ENCODE measurements around the gene TIPARP. TPM values are rescaled to one million over a fixed set of nuclear protein-coding genes. Genes with fewer than 3 reads are reported as not detected.
A peak's percentile ranks its signal among the peaks of the same experiment; 100 is the strongest.

TIPARP gene
- total RNA-seq, 4 donors from 2014 or later, result 49.8 to 144 (median 72.6) TPM

DNA sequence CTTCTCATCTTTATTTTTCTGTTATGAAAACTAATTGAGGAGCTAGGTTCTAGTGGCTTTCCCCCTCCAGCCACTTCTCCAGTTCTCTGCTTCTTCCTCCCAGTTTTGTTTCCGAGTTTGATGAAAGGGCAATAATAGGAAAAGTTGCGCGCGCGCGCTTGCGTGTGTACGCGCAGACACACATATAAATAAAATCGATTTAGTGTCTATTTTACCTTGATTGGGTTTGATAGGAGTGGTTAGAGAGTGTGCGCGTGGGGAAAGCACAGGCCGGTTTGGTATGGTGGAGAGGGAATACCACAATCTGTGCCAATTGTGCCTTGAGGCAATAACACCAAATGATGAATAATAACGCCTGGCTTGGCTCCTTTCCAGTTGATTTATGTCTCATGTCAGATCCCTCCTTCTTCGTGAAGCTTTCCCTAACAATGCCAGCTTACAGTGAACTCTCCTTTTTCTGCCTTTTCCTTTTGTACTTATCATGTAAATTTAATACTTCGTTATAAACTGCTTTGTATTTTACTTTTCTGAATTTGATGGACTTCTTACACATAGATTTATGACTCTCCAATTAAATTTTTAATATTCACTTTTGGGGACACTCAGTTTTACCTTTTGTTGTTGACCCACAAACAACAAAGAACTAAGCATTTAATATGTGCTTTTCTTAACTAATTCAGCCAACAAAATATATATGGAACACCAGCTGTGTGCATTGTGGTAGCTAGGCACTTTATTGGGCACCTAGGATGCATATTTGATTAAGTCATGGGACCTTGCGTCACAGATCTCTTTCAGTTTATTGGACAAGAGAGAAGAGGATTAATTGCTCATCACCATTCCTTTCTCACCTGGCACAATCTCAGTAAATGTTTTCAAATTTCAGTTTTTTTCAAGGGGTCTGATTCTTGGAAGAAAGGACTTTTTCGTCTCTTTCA, 1.7 kb downstream of the TIPARP start:
- Histone ChIP-seq H3K4me1 (peaks cover 7 to 55% (median 14%) of the 10 kb centered on the region in 3 donors), H3K9me3 (no peaks in the 10 kb centered on the region), H3K27ac (peak overlapping the region; percentile 88 to 97 (median 95)), H3K36me3 (peaks cover 0 to 30% of the 10 kb centered on the region in 2 donors), H3K27me3 (no peaks in the 10 kb centered on the region), H3K4me3 (peak overlapping the region; percentile 80 to 84)
- TF ChIP-seq, protein P1, sequence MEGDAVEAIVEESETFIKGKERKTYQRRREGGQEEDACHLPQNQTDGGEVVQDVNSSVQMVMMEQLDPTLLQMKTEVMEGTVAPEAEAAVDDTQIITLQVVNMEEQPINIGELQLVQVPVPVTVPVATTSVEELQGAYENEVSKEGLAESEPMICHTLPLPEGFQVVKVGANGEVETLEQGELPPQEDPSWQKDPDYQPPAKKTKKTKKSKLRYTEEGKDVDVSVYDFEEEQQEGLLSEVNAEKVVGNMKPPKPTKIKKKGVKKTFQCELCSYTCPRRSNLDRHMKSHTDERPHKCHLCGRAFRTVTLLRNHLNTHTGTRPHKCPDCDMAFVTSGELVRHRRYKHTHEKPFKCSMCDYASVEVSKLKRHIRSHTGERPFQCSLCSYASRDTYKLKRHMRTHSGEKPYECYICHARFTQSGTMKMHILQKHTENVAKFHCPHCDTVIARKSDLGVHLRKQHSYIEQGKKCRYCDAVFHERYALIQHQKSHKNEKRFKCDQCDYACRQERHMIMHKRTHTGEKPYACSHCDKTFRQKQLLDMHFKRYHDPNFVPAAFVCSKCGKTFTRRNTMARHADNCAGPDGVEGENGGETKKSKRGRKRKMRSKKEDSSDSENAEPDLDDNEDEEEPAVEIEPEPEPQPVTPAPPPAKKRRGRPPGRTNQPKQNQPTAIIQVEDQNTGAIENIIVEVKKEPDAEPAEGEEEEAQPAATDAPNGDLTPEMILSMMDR (IDR thresholded peaks at IDR 0.05), result no peak
- TF ChIP-seq POLR2A (IDR thresholded peaks at IDR 0.05) (no peak), POLR2AphosphoS5 (IDR thresholded peaks at IDR 0.05) (peak; percentile 24), EP300 (IDR thresholded peaks at IDR 0.05) (no peak)
- WGBS, 2 donors (ENCODE audit: low coverage in 1 of 2), result 9 to 13% methylated on average over 18 of the region's 18 CpGs
- no peak for ATAC-seq

DNA sequence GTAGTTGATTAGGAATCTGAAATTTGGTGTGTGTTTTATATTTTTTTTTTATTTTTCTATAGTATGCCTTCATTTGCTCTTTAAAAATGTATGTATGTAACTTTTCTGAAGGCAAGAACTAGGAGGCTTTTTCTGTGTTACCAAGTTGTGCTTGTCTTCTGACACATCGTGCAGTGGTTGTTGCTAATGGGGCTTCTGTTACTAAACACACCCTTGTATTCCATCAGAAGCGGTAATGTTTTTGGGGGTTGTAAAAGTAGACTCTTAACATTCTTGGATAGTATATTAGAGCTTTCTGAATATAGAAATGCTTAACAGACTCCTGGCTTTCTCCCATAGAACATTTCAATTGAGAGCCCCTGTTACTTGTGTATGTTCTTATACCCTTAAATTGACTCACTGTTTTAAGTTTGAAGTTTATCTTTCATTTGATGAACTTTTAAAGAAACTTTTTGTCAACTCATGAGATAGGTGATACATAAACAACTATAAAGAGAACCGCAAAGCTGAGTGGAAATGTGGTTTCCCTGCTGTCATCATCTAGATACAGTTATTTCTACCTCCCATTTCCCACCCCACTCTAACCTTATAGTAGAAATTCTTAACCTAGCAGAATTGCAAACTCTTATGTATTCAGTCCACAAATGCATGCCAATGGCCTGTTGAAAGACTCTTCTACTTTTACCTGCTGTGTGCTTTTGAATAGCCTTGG, 2.5 kb downstream of the TIPARP start:
- WGBS, 2 donors (ENCODE audit: low coverage in 1 of 2), result 28 to 50% methylated on average over 3 of the region's 3 CpGs
- TF ChIP-seq POLR2AphosphoS5 (IDR thresholded peaks at IDR 0.05) (no peak), EP300 (IDR thresholded peaks at IDR 0.05) (no peak), POLR2A (IDR thresholded peaks at IDR 0.05) (no peak)
- TF ChIP-seq, protein P1 (IDR thresholded peaks at IDR 0.05), result no peak
- no peak for ATAC-seq
- H3K27ac ChIP-seq, result peak overlapping the region in 2 of 4 donors; percentile 97
- H3K4me1 ChIP-seq, result peaks cover 7 to 63% (median 22%) of the 10 kb centered on the region in 3 donors
- peak overlapping the region; percentile 80 to 84 for H3K4me3 ChIP-seq
- no peaks in the 10 kb centered on the region for H3K27me3 ChIP-seq
- peaks cover 0 to 30% of the 10 kb centered on the region in 2 donors for H3K36me3 ChIP-seq
- no peaks in the 10 kb centered on the region for H3K9me3 ChIP-seq

DNA sequence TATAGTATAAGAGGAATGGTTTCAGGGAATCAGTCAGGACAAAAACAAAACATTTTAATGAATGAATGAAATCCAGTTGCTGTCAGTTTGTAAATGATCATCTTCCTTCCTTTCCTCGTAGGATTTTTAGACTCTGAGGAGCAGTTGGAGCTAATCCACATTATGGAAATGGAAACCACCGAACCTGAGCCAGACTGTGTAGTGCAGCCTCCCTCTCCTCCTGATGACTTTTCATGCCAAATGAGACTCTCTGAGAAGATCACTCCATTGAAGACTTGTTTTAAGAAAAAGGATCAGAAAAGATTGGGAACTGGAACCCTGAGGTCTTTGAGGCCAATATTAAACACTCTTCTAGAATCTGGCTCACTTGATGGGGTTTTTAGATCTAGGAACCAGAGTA, 3.1 kb downstream of the TIPARP start:
- no peak for ATAC-seq
- TF ChIP-seq, protein P1 (IDR thresholded peaks at IDR 0.05), result no peak
- TF ChIP-seq EP300 (IDR thresholded peaks at IDR 0.05) (no peak), POLR2A (IDR thresholded peaks at IDR 0.05) (no peak), POLR2AphosphoS5 (IDR thresholded peaks at IDR 0.05) (no peak)
- Histone ChIP-seq H3K27ac (peak overlapping the region in 2 of 4 donors; percentile 97), H3K4me1 (peaks cover 12 to 69% (median 22%) of the 10 kb centered on the region in 3 donors), H3K4me3 (peak overlapping the region in 1 of 2 donors; percentile 84), H3K9me3 (no peaks in the 10 kb centered on the region), H3K36me3 (peaks cover 0 to 30% of the 10 kb centered on the region in 2 donors), H3K27me3 (no peaks in the 10 kb centered on the region)
- WGBS, 2 donors (ENCODE audit: low coverage in 1 of 2), result 11 to 28% methylated on average over 2 of the region's 2 CpGs

DNA sequence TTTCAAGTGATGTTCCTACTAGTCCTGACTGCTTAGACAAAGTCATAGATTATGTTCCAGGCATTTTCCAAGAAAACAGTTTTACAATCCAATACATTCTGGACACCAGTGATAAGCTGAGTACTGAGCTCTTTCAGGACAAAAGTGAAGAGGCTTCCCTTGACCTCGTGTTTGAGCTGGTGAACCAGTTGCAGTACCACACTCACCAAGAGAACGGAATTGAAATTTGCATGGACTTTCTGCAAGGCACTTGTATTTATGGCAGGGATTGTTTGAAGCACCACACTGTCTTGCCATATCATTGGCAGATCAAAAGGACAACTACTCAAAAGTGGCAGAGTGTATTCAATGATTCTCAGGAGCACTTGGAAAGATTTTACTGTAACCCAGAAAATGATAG, 3.8 kb downstream of the TIPARP start:
- 63 to 92% methylated on average over 2 of the region's 2 CpGs for WGBS, 2 donors (ENCODE audit: low coverage in 1 of 2)
- Histone ChIP-seq H3K27ac (peak overlapping the region in 1 of 4 donors; percentile 97), H3K27me3 (no peaks in the 10 kb centered on the region), H3K4me3 (peak overlapping the region in 1 of 2 donors; percentile 84), H3K9me3 (no peaks in the 10 kb centered on the region), H3K4me1 (peaks cover 13 to 76% (median 26%) of the 10 kb centered on the region in 3 donors), H3K36me3 (peaks cover 0 to 30% of the 10 kb centered on the region in 2 donors)
- no peak for TF ChIP-seq POLR2A (IDR thresholded peaks at IDR 0.05)
- TF ChIP-seq, protein P1 (IDR thresholded peaks at IDR 0.05), result no peak
- no peak for TF ChIP-seq EP300 (IDR thresholded peaks at IDR 0.05)
- no peak for TF ChIP-seq POLR2AphosphoS5 (IDR thresholded peaks at IDR 0.05)
- ATAC-seq, result no peak

Data from gastroesophageal sphincter (tissue), 4 donors.